Karpas-422 (cell line): Measurements from ENCODE around the gene AP2A1. TPM values are rescaled to one million over a fixed set of nuclear protein-coding genes. Genes with fewer than 3 reads are reported as not detected.
A peak's percentile ranks its signal among the peaks of the same experiment; 100 is the strongest.

Source experiments
- DNase-seq: peaks from one replicate; pipeline ENCODE4 v3.0.0-alpha.2; 2015
- H2AFZ ChIP-seq: fragments of 200-600 bp; sonication (generic); 2 replicates; pipeline ENCODE4 v1.6.1; 2014; ENCODE audit warnings: antibody characterized with exemption, low read length, mixed read lengths
- H3K27ac ChIP-seq: fragments of 200-600 bp; sonication (generic); 2 replicates; pipeline ENCODE4 v1.5.1; 2014; ENCODE audit warnings: mild to moderate bottlenecking, low read length, moderate library complexity
- H3K27me3 ChIP-seq: fragments of 200-600 bp; sonication (generic); 2 replicates; pipeline ENCODE4 v1.6.1; 2014; ENCODE audit warnings: low read length, mixed read lengths
- H3K36me3 ChIP-seq: fragments of 200-600 bp; sonication (generic); 2 replicates; pipeline ENCODE4 v1.6.1; 2014; ENCODE audit warnings: low read length, mixed read lengths; ENCODE audit not compliant: insufficient read depth
- H3K4me1 ChIP-seq: fragments of 200-600 bp; sonication (generic); 2 replicates; pipeline ENCODE4 v1.6.1; 2014; ENCODE audit warnings: mild to moderate bottlenecking, low read length, mixed read lengths
- H3K4me2 ChIP-seq: fragments of 200-600 bp; sonication (generic); 2 replicates; pipeline ENCODE4 v1.6.1; 2014; ENCODE audit warnings: low read length, low read depth, mild to moderate bottlenecking; ENCODE audit not compliant: poor library complexity, severe bottlenecking
- H3K4me3 ChIP-seq: fragments of 200-600 bp; sonication (generic); 2 replicates; pipeline ENCODE4 v1.5.1; 2014; ENCODE audit warnings: mild to moderate bottlenecking, antibody characterized with exemption, low read length, mixed read lengths
- H3K79me2 ChIP-seq: fragments of 200-600 bp; sonication (generic); 2 replicates; pipeline ENCODE4 v1.6.1; 2014; ENCODE audit warnings: mild to moderate bottlenecking, low read length, mixed read lengths
- H3K9ac ChIP-seq: fragments of 200-600 bp; sonication (generic); 2 replicates; pipeline ENCODE4 v1.6.0; 2014; ENCODE audit warnings: low read length
- H3K9me2 ChIP-seq: fragments of 200-600 bp; sonication (generic), shearing (Covaris generic); replicated peaks from 2 replicates; pipeline ENCODE4 v1.6.0; 2014; ENCODE audit warnings: mild to moderate bottlenecking, low read length, moderate library complexity; ENCODE audit not compliant: insufficient read depth
- H3K9me3 ChIP-seq: fragments of 300-700, 200-600 bp; sonication (generic); 2 replicates; pipeline ENCODE4 v1.6.1; 2014; ENCODE audit warnings: low read length, mixed read lengths
- H4K20me1 ChIP-seq: fragments of 200-600 bp; sonication (generic); 2 replicates; pipeline ENCODE4 v1.6.1; 2014; ENCODE audit warnings: mild to moderate bottlenecking, antibody characterized with exemption, low read length, low read depth; ENCODE audit not compliant: insufficient read depth
- total RNA-seq: library from RNA; depleted of rRNA; stranded (reverse); fragments of >200 nt; shearing (Covaris generic); gene quantifications from 2 replicates; pipeline ENCODE4 v1.2.3, GENCODE V29; 2014; ENCODE audit warnings: low replicate concordance

The AP2A1 gene
- total RNA-seq, 1 experiment from 2014 or later: 32.4 TPM

DNA sequence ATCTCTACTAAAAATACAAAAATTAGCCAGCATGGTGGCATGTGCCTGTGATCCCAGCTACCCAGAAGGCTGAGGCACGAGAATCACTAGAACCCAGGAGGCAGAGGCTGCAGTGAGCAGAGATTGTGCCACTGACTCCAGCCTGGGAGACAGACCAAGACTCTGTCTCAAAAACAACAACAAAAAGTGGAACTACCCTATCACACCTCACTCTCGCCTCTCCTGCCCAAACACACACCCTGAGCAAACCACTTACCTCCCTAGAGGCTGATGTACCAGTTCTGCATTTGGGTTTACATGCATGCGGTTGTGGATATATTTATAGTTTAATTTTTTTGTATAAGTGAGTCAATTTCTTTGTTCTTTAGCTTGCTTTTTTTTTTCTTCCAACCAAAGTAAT lies 76.5 kb downstream of the AP2A1 start:
- Histone ChIP-seq H3K27me3 (no peaks in the 10 kb centered on the region), H3K9ac (no peak overlapping the region), H3K9me3 (no peaks in the 10 kb centered on the region; the same call in 1 of the 2 replicates), H4K20me1 (0 out of 2 replicates have a peak, but pooled peaks cover 8% of the 10 kb centered on the region), H3K4me2 (no peak overlapping the region), H3K79me2 (no peaks in the 10 kb centered on the region), H3K4me3 (no peak overlapping the region), H3K9me2 (no peaks in the 10 kb centered on the region), H2AFZ (no peak overlapping the region), H3K36me3 (peaks cover 6% of the 10 kb centered on the region; the same call in 1 of the 2 replicates), H3K27ac (no peak overlapping the region), H3K4me1 (peaks cover 22% of the 10 kb centered on the region)
- peak; percentile 79 for DNase-seq

DNA sequence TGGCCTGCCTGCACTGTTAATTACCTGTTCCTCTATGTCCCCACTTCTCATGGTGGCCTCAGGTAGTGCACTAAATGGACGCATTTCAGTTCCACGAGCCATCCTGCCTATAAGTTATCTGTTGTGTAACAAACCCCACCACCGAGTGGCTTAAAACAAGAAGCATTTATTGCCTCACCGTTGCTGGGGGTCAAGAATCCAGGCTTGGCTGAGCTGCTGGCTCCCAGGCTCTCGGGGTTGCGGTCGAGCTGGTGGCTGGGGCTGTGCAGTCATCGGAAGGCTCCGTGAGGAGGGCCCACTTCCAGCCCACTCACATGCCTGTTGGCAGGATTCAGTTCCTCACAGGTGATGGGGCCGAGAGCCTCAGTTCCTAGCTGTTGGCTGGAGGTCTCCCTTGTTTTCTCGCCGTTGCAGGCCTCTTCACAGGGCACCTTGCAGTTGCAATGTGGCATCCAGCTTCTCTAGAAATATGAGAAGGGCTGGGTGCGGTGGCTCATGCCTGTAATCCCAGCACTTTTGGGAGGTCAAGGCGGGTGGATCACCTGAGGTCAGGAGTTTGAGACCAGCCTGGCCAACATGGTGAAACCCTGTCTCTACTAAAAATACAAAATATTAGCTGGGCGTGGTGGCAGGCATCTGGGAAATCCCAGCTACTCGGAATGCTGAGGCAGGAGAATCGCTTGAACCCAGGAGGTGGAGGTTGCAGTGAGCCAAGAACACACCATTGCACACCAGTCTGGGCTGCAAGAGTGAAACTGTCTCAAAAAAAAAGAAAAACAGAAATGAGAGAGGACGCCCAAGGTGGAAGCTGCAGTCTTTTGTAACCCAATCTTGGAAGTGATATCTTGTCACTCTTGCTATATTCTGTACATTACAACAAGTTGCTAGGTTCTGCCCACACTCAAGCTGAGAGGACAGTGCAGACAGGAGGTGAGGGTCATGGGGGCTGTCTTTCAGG lies 77.6 kb downstream of the AP2A1 start:
- Histone ChIP-seq H3K79me2 (no peaks in the 10 kb centered on the region), H3K36me3 (peaks cover 5% of the 10 kb centered on the region; the same call in 1 of the 2 replicates), H3K27ac (no peak overlapping the region), H3K4me1 (peaks cover 22% of the 10 kb centered on the region), H3K9ac (peak overlapping the region; percentile 34; the same call in 1 of the 2 replicates), H3K9me3 (no peaks in the 10 kb centered on the region; the same call in 1 of the 2 replicates), H4K20me1 (0 out of 2 replicates have a peak, but pooled peaks cover 4% of the 10 kb centered on the region), H3K4me2 (no peak overlapping the region), H3K27me3 (no peaks in the 10 kb centered on the region), H2AFZ (no peak overlapping the region), H3K4me3 (no peak overlapping the region), H3K9me2 (no peaks in the 10 kb centered on the region)
- DNase-seq: peak; percentile 59

GRCh38 chr19:49845414-49845813 lies 78.6 kb downstream of the AP2A1 start:
- Histone ChIP-seq H3K4me1 (peaks cover 28% of the 10 kb centered on the region), H2AFZ (no peak overlapping the region), H3K9me3 (no peaks in the 10 kb centered on the region; the same call in 1 of the 2 replicates), H3K36me3 (no peaks in the 10 kb centered on the region; the same call in 1 of the 2 replicates), H3K9me2 (no peaks in the 10 kb centered on the region), H3K9ac (no peak overlapping the region), H3K27ac (no peak overlapping the region), H3K4me2 (no peak overlapping the region), H3K79me2 (no peaks in the 10 kb centered on the region), H4K20me1 (0 out of 2 replicates have a peak, but pooled peaks cover 5% of the 10 kb centered on the region), H3K27me3 (no peaks in the 10 kb centered on the region), H3K4me3 (no peak overlapping the region)
- peak; percentile 64 for DNase-seq

- H4K20me1 ChIP-seq: 0 out of 2 replicates have a peak, but pooled peaks cover 5% of the 10 kb centered on the region
- H3K79me2 ChIP-seq: no peaks in the 10 kb centered on the region
- H3K9me3 ChIP-seq: no peaks in the 10 kb centered on the region; the same call in 1 of the 2 replicates
- peaks cover 31% of the 10 kb centered on the region for H3K4me1 ChIP-seq
- H3K36me3 ChIP-seq: no peaks in the 10 kb centered on the region; the same call in 1 of the 2 replicates
- no peak overlapping the region for H2AFZ ChIP-seq
- H3K27me3 ChIP-seq: no peaks in the 10 kb centered on the region
- H3K9ac ChIP-seq: no peak overlapping the region
- no peaks in the 10 kb centered on the region for H3K9me2 ChIP-seq
- no peak overlapping the region for H3K27ac ChIP-seq
- H3K4me2 ChIP-seq: no peak overlapping the region
- H3K4me3 ChIP-seq: no peak overlapping the region
- DNase-seq: no peak
Measured at GRCh38 chr19:49846408-49846807, 79.6 kb downstream of the AP2A1 start.

- Histone ChIP-seq H3K36me3 (no peaks in the 10 kb centered on the region; the same call in 1 of the 2 replicates), H4K20me1 (peaks cover 18% of the 10 kb centered on the region), H3K4me3 (no peak overlapping the region), H3K4me1 (peaks cover 38% of the 10 kb centered on the region), H3K9ac (no peak overlapping the region), H3K79me2 (peaks cover 14% of the 10 kb centered on the region), H3K27ac (no peak overlapping the region), H2AFZ (no peak overlapping the region), H3K27me3 (no peaks in the 10 kb centered on the region), H3K4me2 (no peak overlapping the region), H3K9me3 (no peaks in the 10 kb centered on the region; the same call in 1 of the 2 replicates), H3K9me2 (no peaks in the 10 kb centered on the region)
- peak; percentile 67 for DNase-seq
Measured at GRCh38 chr19:49847731-49848696, 81.2 kb downstream of the AP2A1 start.

DNA sequence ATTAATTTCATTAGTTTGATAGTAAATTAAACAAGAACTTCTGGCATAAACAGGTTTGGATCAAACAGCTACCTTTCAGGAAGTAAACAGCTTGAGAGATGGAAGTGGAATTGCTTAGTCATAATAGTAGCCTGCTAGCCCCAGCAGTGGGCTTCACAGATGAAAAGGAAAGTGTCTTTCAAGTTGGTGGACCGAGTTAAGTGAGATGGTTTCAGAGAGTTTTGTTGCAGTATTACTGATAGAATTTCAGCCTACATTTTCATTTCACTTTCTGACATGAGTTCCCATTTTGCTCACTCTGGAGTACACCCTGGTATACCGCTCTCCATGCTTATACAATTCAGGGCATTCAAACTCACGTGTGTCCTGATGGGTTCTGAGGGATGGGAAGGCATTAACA lies 82.1 kb downstream of the AP2A1 start:
- Histone ChIP-seq H3K9me3 (no peaks in the 10 kb centered on the region; the same call in 1 of the 2 replicates), H3K4me3 (no peak overlapping the region), H3K79me2 (peaks cover 23% of the 10 kb centered on the region), H4K20me1 (peaks cover 25% of the 10 kb centered on the region), H3K4me2 (no peak overlapping the region), H3K9me2 (no peaks in the 10 kb centered on the region), H3K27me3 (no peaks in the 10 kb centered on the region), H3K36me3 (no peaks in the 10 kb centered on the region; the same call in 1 of the 2 replicates), H3K4me1 (peaks cover 38% of the 10 kb centered on the region), H3K9ac (no peak overlapping the region), H3K27ac (no peak overlapping the region), H2AFZ (no peak overlapping the region)
- DNase-seq: no peak

- no peak overlapping the region for H3K9ac ChIP-seq
- no peaks in the 10 kb centered on the region; the same call in 1 of the 2 replicates for H3K9me3 ChIP-seq
- H3K4me1 ChIP-seq: peaks cover 33% of the 10 kb centered on the region
- H3K4me2 ChIP-seq: peak overlapping the region; percentile 92
- H3K36me3 ChIP-seq: no peaks in the 10 kb centered on the region; the same call in 1 of the 2 replicates
- no peak overlapping the region for H3K27ac ChIP-seq
- H3K4me3 ChIP-seq: peak overlapping the region; percentile 72
- DNase-seq: no peak
- H3K9me2 ChIP-seq: no peaks in the 10 kb centered on the region
- peaks cover 29% of the 10 kb centered on the region for H3K79me2 ChIP-seq
- peaks cover 32% of the 10 kb centered on the region for H4K20me1 ChIP-seq
- H3K27me3 ChIP-seq: no peaks in the 10 kb centered on the region
- H2AFZ ChIP-seq: no peak overlapping the region
Measured at GRCh38 chr19:49849433-49850220, 82.8 kb downstream of the AP2A1 start.
